Stomach (tissue), 9 donors: ENCODE measurements around the gene CHST12. TPM values are rescaled to one million over a fixed set of nuclear protein-coding genes. Genes with fewer than 3 reads are reported as not detected.

ENCODE experiments used
- DNase-seq, 2 donors: peaks; one replicate each; pipeline versions ENCODE4 v3.0.0 to v3.0.0-alpha.2; 2013 to 2019
- H3K27ac ChIP-seq, 5 donors: fragments of 200-600 bp in 4 of 5; sonication (generic) in 4 of 5; one replicate each; pipeline ENCODE4 v1.5.1; 2013 to 2019; ENCODE audit warnings: mild to moderate bottlenecking in 1 of 5, moderate library complexity in 1 of 5
- H3K27me3 ChIP-seq, 3 donors: fragments of 200-600 bp; sonication (generic); one replicate each; pipeline ENCODE4 v1.5.1; 2017 to 2019; ENCODE audit warnings: mixed run types in 1 of 3
- H3K36me3 ChIP-seq, 4 donors: fragments of 200-600 bp; sonication (generic); 1 replicate in 3 of 4; 2 replicates in 1 of 4; pipeline ENCODE4 v1.5.1; 2016 to 2019
- H3K4me1 ChIP-seq, 4 donors: fragments of 200-600 bp; sonication (generic); one replicate each; pipeline ENCODE4 v1.5.1; 2016 to 2019
- H3K4me3 ChIP-seq, 4 donors: fragments of 200-600 bp; sonication (generic) in 3 of 4; one replicate each; pipeline ENCODE4 v1.5.1; 2016 to 2019; ENCODE audit warnings: mild to moderate bottlenecking in 1 of 4
- H3K9me3 ChIP-seq, 4 donors: fragments of 200-600 bp; sonication (generic); one replicate each; pipeline ENCODE4 v1.5.1; 2016 to 2019
- CTCF ChIP-seq, 7 experiments: fragments of 450-650 bp in 4 of 7; fragments of 200-600 bp in 3 of 7; sonication (generic) in 3 of 7; IDR thresholded peaks; one replicate each; pipeline ENCODE4 v1.5.1; 2016 to 2019; ENCODE audit warnings: antibody characterized with exemption in 7 of 7, control low read depth in 2 of 7, mild to moderate bottlenecking in 1 of 7
- EP300 ChIP-seq: sonication (generic); formaldehyde crosslinking; IDR thresholded peaks from one replicate; pipeline ENCODE4 v1.6.1; 2017; ENCODE audit warnings: antibody characterized with exemption
- POLR2A ChIP-seq, 4 donors: fragments of 450-650 bp; IDR thresholded peaks; one replicate each; pipeline ENCODE4 v1.6.1; 2016; ENCODE audit warnings: antibody characterized with exemption in 4 of 4, control low read depth in 2 of 4, mild to moderate bottlenecking in 1 of 4, moderate library complexity in 1 of 4
- POLR2AphosphoS5 ChIP-seq, 3 donors: sonication (generic); formaldehyde crosslinking; IDR thresholded peaks; one replicate each; pipeline ENCODE4 v1.6.1; 2016; ENCODE audit warnings: antibody characterized with exemption in 3 of 3
- WGBS, 5 donors: extraction: QIAGEN DNeasy Blood & Tissue Kit in 3 of 5; methylation state at CpG; one replicate each; pipeline versions ENCODE4 v1.1.5 to v1.1.7; 2013 to 2018; 5-methylcytosine and 5-hydroxymethylcytosine counted together
- intact Hi-C: fragments of 100-400 bp; cut with DNase I; formaldehyde crosslinking; loops from one replicate; pipeline ENCODE4 v1.15.1; 2023; ENCODE audit warnings: low total_unique reads
- polyA plus RNA-seq, 3 donors: library from polyadenylated mRNA; stranded (reverse); fragments of 200-250 nt; gene quantifications; one replicate each; pipeline ENCODE4 v1.2.3, GENCODE V29; 2013
- total RNA-seq, 5 donors: library from RNA; depleted of rRNA; stranded (reverse); fragments of >200 nt; gene quantifications; one replicate each; pipeline versions ENCODE4 v1.1.0 to v1.2.3, GENCODE V29; 2014 to 2016
- donor health status: healthy with polysubstance abuse.
- donor health status: Bipolar disorder and iron deficiency.
- donor health status: healthy.

CHST12 gene
- total and polyA plus RNA-seq, 8 donors, result 1.7 to 23.0 (median 6.3) TPM

GRCh38 chr7:2409745-2410414 is 6.5 kb downstream of the CHST12 start:
- 53 to 73% (median 66%) methylated on average over 15 of the region's 15 CpGs for WGBS, 5 donors

GRCh38 chr7:2411049-2411448 is 7.6 kb downstream of the CHST12 start:
- WGBS, 5 donors, result 94 to 100% (median 100%) methylated on average over 1 of the region's 1 CpG
- H3K27me3 ChIP-seq, result no peaks in the 10 kb centered on the region
- intact Hi-C loops, result no loop called here
- TF ChIP-seq CTCF (IDR thresholded peaks at IDR 0.05), result no peak
- no peak for TF ChIP-seq POLR2AphosphoS5 (IDR thresholded peaks at IDR 0.05)
- TF ChIP-seq POLR2A (IDR thresholded peaks at IDR 0.05), result no peak
- no peak for TF ChIP-seq EP300
- DNase-seq, result no peak
- peaks cover 21 to 76% (median 52%) of the 10 kb centered on the region in 4 donors for H3K4me1 ChIP-seq
- H3K27ac ChIP-seq, result peak overlapping the region in 3 of 5 donors; percentile 23 to 75 (median 74)
- H3K9me3 ChIP-seq, result no peaks in the 10 kb centered on the region
- H3K36me3 ChIP-seq, result no peaks in the 10 kb centered on the region
- no peak overlapping the region for H3K4me3 ChIP-seq

More at GRCh38 chr7:2409745-2410414, 6.5 kb downstream of the CHST12 start:
- no peak for TF ChIP-seq EP300
- TF ChIP-seq POLR2A (IDR thresholded peaks at IDR 0.05), result no peak
- TF ChIP-seq POLR2AphosphoS5 (IDR thresholded peaks at IDR 0.05), result no peak
- no peak for TF ChIP-seq CTCF (IDR thresholded peaks at IDR 0.05)
- peak overlapping the region; percentile 23 to 75 (median 42) for H3K27ac ChIP-seq
- peaks cover 29 to 82% (median 62%) of the 10 kb centered on the region in 4 donors for H3K4me1 ChIP-seq
- intact Hi-C loops, result no loop called here
- no peaks in the 10 kb centered on the region for H3K27me3 ChIP-seq
- H3K36me3 ChIP-seq, result no peaks in the 10 kb centered on the region
- no peaks in the 10 kb centered on the region for H3K9me3 ChIP-seq
- peak in 1 of 2 donors; percentile 28 for DNase-seq
- H3K4me3 ChIP-seq, result no peak overlapping the region

- WGBS, 5 donors, result 21 to 33% (median 27%) methylated on average over 12 of the region's 12 CpGs
- DNase-seq, result no peak
- intact Hi-C loops, result no loop called here
- Histone ChIP-seq H3K36me3 (no peaks in the 10 kb centered on the region), H3K4me3 (no peak overlapping the region), H3K9me3 (no peaks in the 10 kb centered on the region), H3K4me1 (peaks cover 21 to 73% (median 53%) of the 10 kb centered on the region in 4 donors), H3K27me3 (no peaks in the 10 kb centered on the region), H3K27ac (peak overlapping the region; percentile 69 to 75 (median 70))
- TF ChIP-seq POLR2A (IDR thresholded peaks at IDR 0.05), result no peak
Measured at GRCh38 chr7:2411815-2412586, 8.6 kb downstream of the CHST12 start.

- Histone ChIP-seq H3K27ac (peak overlapping the region; percentile 37 to 75 (median 69)), H3K9me3 (no peaks in the 10 kb centered on the region), H3K4me1 (peaks cover 21 to 70% (median 53%) of the 10 kb centered on the region in 4 donors), H3K36me3 (no peaks in the 10 kb centered on the region), H3K4me3 (no peak overlapping the region), H3K27me3 (no peaks in the 10 kb centered on the region)
- 27 to 54% (median 44%) methylated on average over 3 of the region's 3 CpGs for WGBS, 5 donors
- TF ChIP-seq POLR2A (IDR thresholded peaks at IDR 0.05), result no peak
- TF ChIP-seq POLR2AphosphoS5 (IDR thresholded peaks at IDR 0.05), result no peak
- no peak for TF ChIP-seq EP300
- no peak for TF ChIP-seq CTCF (IDR thresholded peaks at IDR 0.05)
- DNase-seq, result no peak
- intact Hi-C loops, result no loop called here
Measured at GRCh38 chr7:2412587-2413201, 9.3 kb downstream of the CHST12 start.
